NCI-H2081 treated with DMSO at 0.1 percent for 48 hours (cell line): Measurements from ENCODE around the gene RSF1.
"Not testable (repeated sequence)": the region's sequence is repeated elsewhere in the genome, so short reads cannot be mapped to it uniquely, and the experiment has no call there.

Source experiments
- DNase-seq: peaks from one replicate; lab custom pipeline; 2025; lab: John Stamatoyannopoulos, UW

Gene RSF1

DNA sequence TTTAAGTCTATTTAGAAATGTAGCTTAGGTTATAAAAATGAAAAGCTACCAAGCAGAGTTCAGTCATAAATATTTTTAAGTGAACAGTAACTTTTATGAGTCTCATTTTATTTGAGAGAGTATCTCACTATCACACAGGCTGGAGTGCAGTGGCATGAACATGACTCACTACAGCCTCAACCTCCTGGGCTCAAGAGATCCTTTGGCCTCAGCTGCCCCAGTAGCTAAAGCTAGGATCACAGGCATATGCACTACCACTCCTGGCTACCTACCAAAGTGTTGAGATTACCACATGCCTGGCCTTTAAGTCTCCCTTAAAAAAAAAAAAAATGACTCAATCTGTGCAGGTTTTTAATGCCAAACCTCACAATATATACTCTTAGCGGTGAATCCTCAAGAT is 148.3 kb downstream of the RSF1 start:
- no peak for DNase-seq

DNA sequence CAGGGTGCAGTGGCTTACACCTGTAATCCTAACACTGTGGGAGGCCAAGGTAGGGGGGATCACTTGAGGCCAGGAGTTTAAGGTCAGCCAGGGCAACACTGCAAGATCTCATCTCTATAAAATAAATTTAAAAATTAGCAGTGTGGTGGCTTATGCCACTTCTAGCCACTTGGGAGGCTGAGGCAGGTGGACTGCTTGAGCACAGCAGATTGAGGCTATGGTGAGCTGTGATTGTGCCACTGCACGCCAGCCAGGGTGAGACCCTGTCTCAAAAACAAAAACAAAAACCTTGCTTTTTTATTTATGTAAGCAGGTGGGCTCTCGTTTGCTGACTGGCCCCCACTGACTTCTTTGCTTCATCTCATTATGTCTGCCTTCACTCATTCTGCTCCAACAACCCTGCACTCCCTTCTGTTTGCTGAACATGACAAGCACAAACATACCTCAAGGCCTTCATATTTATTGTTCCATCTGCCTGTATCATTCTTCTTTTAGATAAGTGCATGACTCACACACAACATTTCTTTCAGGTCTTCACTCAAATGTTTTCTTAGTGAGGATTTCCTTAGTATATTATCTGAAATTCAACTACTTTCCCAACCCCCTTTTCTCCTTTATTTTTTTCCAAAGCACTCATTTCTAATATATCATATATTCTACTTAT is 150.5 kb downstream of the RSF1 start:
- DNase-seq, result no peak

DNA sequence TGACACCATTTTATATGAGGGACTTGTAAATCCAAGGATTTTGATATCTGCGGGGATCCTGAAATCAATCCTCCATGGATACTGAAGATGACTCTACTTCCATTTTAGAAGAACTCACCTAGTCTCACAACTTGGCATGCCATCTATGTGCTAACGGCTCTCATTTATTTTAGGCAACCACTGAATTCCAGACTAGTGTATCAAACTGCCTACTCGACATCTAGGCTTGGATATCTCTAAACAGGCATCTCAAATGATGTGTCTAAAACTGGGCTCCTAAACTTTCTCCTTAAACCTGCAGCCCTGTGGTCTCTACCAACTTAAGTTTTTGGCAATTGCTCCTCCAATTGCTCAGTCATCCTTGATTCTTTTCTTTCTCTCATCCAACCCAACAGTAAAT is 151.8 kb downstream of the RSF1 start:
- DNase-seq, result no peak

DNA sequence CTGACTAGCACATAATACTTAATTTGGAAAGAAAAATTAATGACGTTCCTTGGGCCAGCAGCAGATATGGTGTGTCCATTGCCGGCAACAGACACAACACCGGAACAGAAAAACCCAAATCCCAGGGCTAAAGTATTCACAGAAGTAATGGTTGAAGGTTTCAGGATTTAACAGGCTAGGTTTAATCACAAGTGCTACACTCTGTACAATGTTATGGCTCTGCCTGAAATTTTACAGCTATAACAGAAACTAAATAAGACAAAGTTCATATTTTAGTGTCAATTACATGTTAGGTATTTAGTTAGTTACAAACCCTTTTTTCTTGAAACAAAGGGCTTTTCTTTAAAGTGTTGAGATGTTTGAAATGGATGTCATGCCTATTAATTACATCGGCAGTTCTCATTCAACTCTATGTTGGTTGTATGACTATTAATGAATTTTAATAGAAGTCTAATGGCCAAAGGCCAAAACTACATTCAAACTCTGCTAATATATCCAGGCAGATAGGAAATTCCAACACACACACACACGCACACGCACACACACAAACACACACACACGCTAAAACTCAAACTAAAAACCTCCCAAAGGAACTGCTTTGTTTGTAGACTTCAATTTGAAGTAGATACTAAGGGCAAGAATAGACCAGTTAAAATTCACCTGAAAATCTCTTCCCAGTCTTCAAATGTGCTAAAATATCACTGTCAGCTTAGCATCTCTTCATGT is 155.1 kb downstream of the RSF1 start:
- no peak for DNase-seq

DNA sequence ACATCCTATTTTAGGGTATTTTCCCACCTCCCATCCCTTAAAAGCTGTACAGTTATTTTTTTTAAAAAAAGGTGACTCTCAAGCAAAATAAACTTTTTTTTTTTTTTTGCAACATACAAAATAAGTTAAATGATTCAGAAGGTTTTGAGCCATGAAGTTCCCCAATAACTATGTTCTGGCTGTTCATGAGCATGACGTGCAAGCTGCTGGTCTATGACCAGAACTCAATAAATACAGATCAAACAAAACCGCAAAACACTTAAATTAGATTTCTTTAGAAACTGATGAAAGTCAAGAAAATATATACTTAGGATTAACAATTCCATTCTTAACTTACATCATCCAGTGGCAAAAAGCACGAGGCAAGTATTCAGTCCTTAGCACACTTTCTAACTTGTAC is 158.9 kb downstream of the RSF1 start:
- no peak for DNase-seq

DNA sequence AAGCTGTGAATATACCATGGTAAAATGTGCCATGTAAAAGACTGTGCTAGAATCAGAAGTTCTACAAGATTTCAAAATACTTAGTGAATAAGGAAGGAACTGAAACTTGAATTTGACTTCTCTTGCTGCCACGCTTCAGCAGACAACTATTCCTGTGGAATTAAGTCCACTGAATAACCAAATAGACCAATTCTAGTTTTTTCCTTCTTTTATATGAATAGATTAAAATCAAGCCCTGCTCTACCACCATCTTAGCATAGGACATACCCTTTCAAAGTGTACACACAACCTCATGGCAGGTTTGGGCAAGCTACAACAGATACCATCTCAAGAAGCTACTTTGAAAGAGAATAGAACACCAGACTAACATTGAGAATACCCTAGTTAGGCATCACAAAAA is 159.6 kb downstream of the RSF1 start:
- no peak for DNase-seq

DNA sequence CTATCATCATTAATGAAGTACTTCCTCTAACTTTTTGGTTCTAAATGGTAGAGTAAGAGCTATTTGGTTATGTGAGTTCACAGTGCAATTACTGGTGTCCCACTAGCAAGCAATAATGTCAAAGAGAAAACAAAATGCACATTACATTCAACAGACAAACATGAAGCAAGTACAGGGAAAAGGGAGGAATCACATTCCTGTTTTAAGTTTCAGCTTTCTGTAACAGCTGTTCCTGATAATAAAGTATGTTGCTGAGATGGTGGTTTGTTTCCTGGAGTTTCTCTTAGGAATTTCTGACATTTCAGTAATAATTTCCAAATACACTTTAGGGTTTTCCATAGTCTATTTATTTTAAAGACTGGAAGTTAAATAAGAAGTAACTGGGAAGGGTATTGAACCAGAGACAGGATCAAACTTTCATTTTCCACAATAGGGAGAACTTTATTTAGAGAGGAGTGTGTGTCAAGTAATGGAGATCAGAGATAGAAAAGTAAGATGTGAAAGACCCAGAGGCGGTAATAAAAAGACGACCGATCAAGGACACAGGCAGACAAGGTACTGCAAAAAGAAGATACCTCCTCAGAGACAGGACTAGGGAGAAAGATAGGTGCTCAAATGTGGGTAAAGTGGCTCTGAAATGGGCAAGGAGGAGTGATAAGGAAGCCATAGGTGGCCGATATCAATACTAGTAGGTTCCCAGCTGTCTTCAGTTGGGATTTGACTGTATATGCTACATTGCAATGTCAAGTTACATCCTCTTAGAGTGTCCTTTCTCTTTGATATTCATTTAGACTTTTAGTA is 162.1 kb downstream of the RSF1 start:
- DNase-seq, result no peak

DNA sequence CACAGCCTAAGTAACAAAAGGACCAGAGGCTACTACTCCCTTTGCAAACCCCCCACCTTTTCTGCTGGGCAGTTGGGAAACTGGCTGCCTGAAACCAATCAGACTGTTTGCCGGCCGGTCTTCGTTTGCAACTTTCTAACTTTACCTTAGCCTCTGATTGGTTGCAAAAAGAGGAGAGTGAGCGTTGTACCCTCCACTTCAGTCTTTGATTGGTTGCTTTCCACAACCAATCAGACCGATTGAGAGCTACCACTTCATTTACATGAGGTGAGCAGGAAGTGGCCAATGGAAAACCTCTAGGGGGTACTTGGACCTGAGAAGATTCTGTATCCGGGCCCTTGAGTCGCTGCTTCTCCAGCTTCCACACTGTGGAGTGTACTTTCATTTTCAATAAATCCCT is 164.2 kb downstream of the RSF1 start:
- DNase-seq, result no peak

DNA sequence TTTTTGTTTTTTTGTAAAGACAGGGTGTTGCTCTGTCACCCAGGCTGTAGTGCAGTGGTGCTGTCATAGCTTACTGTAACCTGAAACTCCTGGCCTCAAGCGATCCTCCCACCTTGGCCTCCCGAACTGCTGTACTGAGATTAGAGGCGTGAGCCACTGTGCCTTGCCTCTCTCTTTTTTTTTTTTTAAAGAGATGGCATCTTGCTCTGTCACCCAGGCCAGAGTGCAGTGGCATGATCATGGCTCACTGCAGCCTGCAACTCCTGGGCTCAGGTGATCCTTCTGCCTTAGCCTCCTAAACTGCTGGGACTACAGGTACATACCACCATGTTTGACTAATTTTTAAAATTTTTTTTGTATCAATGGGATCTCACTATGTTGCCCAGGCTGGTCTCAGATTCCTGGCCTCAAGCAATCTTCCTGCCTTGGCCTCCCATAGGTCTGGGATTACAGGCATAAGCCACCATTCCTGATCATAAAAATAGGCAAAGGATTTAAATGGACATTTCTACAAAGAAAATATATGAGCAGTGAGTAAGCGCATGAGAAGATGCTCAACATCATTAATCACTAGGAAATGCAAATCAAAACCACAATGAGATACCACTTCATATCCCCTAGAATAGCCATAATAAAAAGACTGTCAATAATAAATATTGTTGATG is 165.6 kb downstream of the RSF1 start:
- DNase-seq, result no peak

DNA sequence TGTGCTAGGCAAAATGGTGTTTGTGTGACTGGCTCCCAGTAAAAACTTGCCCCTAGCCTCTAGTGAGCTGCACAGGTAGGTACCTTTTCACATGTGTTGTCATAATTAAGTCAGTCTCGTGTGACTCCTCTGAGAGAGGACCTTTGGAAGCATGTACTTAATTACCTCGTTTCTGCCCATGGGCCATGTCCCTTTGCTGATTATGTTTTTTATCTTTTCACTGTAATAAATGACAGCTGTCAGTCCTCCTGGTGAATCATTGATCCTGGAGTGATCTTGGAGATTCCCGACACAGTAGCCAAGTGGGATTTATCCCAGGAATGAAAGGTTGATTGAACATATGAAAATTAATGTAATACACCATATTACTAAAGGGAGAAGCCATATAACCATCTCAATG is 170.4 kb downstream of the RSF1 start:
- DNase-seq, result no peak

DNA sequence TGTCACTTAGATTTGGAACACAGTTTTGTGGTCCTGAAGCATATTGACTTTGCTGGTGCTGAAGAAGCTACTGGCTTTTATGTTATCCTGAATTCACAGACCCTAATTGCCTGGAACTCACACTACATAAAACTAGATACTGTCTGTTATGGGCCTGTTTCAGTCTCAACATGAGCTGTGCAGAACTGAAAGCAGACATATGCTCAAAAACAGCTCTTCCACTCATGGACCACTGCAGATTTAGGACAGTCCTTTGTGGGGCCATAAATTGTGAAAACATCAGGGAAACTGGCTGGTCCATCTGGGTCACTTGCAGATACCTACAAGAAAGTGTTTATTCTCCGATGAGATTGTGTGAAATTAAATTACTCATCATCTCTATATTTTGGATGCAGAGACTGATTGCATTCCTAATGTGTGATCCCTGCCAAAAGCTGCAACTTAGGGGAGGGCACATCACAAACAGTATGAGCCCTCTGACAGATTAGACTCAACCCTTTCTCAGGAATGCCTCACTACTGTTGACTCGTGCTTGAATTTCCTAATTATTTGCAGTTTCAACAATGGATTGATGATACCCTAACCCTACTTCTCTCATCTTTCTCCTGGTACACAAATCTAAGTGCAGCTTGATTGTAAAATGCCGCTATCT is 172.7 kb downstream of the RSF1 start:
- DNase-seq, result no peak

DNA sequence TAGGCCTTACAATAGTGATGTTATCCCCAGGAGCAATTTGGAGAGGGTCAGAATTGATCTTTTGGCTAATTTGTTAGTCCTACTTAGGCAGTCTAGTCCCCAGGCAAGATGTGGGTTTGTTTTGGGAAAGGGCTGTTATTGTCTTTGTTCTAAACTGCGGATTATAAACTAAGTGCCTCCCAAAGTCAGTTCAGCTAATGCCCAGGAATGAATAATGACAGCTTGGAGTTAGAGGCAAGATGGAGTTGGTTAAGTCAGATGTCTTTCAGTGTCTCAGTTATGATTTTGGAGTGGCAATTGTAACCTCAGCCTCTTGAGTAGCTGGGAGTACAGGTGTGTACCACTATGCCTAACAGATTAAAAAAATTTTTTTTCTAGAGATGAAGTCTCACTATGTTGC is 175.6 kb downstream of the RSF1 start:
- no peak for DNase-seq

DNA sequence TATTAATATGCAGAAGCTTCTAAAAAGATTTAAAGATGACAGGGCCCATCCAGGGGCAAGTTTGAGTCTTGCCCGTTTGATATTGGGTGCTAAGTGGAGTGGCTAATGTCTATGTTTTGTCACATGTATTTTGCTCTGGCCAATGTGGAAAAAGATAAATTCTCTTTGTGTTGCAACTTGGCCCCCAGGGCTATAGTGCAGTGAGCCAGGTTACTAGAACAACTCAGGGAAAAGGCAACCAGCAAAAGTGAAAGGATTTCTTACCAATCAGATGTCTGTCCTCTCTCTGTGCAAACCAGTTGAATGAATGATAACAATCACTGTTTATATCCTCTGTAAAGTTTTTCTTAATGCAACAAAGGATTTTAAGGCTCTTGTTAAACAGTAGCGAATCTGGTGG is 178.3 kb downstream of the RSF1 start:
- no peak for DNase-seq

DNA sequence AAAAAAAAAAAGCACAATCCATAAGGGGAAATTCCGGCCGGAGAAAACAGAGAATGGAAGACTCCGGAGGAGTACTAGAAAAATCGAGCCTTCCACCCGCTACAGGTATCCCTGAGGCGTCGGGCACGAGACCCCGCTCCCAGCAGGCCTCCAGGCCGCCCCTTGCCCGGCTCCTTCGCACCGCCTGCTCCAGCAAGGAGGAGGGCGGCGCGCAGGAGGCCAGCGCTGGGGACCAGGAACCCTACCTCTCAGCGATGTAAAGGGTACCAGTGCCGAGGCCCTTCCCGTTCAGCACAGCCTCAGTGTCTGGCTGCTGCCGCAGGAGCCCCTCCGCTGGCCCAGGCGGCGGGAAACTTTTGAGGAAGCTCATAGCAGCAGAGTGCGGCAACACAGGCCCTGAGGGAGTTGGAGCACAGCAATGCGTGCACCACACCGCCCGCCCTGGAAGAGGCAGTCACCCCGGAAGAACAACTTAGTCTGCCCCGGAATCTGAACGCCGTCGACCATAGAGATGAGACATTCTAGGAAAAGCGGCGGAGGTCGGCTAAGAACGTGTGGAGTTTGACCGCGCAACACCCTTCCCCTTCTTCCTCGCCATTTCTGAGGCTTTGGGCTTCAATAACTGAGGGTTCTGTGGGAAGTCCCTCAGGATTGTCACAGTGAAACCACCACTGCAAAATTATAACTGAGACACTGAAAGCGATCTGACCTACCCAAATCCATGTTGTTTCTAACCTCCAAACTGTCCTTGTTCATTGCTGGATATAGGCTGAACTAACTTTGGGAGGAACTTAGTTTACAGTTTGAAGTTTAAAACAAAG is 183.0 kb downstream of the RSF1 start, which contains the start of gene CLNS1A:
TSS of gene CLNS1A (minus strand) at position 450 of the 821 bp plus-strand sequence. CDS start at position 370, 80 bp downstream.
- peak; percentile 68 for DNase-seq

DNA sequence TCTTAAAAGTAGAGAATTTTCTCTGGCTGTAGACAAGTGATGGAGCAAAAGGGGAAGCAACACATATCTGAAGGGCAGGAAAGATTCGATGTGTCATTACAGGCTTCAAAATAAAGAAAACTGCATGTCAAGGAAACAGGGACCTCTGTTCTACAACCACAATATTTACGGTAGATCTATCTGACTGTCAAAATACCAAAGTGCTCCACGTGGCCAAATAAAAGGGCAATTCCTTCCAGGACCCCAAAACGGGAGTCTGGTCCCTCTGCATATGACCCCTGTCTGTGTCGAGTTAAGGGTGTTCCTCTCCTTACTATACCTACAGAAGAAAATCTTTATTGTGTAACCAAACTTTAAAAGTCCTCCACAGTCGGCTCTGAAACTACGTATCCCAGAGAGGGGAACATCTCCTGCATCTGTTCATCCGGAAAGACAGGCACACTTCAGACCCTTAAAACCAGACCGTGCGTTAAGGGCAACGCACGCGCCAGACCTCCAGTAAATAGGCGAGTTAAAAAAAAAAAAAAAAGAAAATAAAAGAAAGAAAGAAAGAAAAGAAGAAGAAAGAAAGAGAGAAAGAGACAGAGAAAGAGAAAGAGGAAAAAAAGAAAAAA is 183.7 kb downstream of the RSF1 start:
- no peak for DNase-seq

DNA sequence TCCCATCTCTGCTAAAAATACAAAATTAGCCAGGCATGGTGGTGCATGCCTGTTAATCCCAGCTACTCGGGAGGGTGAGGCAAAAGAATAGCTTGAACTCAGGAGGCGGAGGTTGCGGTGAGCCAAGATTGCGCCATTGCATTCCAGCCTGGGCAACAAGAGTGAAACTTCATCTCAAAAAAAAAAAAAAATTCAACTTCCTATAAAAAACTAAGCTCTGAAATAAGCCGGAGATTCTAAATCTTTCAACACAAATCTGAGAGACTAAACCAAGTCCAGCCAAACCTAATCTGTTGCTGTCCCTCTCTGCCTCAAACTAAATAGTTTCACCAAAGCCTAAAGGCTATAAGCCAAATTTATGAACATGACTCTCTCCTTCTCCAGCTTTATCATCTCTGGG is 186.6 kb downstream of the RSF1 start:
- not testable (repeated sequence) for DNase-seq

DNA sequence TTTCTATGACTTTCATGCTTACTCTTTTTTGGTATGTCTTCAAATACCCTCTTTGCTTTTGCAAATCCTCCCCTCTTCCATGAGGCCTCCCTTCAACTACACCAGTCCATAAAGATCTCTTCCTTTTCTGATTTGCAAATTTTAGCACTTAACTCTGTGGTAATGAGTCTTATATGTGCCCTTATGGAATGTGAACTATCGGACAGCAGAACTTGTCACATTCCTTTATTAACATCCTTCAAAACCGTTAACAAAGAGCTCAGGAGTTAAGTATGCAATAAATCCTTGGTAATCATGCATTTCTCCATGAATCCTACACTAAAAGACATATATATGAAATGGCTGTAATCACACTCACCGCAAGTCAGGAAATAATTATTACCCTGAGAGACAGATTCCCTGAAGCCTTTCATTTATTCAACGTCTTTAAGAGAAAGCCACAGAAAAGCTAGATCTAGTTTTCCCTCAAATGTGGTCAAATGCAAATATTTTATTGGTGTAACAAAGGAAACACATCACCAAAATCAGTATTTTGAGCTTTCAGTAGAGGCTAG is 190.3 kb downstream of the RSF1 start:
- DNase-seq, result no peak

DNA sequence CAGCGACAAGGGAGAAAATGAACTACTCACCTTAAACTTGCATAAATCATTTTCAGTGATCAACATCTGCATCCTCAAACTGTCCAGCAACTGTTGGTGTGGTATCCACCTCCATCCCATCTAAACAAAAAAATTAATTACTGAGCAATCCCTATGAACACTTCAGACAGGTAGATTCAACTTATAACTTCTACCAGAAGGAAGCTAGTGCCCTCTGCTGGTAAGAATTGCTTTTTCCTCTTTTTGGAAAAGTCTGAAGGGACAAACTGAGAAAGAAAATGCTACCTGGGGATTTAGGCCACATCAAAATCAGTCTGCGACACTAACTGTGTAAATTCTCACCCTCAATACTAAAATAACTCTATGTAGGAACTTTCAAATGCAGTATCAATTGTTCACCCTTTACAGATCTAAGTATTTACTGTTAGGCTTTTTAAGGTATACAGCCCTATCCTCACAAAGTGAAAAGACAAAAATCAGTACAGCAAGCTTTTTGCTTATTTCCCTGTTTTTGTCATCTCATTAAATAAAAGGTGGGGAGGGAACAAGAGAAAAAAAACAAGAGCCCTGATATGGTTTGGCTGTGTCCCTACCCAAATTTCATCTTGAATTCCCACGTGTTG is 200.8 kb downstream of the RSF1 start:
- no peak for DNase-seq

DNA sequence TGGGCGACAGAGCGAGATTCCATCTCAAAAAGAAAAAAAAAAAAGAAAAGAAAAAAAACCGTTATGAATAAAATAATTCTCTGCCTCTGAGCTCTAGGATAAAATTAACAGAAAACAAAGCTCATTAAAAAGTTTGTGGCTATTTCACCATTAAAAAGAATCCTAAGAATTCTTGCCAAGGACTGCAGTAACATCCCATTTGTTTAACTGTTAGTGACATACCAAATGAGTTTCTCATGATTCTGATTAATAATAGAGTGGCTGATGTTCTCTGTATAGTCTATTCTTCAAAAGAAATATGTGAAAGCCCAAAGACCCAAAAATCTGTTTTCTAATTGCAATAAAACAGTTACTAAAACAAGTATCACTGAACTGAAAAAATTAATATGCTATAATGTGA is 202.6 kb downstream of the RSF1 start:
- DNase-seq, result no peak

DNA sequence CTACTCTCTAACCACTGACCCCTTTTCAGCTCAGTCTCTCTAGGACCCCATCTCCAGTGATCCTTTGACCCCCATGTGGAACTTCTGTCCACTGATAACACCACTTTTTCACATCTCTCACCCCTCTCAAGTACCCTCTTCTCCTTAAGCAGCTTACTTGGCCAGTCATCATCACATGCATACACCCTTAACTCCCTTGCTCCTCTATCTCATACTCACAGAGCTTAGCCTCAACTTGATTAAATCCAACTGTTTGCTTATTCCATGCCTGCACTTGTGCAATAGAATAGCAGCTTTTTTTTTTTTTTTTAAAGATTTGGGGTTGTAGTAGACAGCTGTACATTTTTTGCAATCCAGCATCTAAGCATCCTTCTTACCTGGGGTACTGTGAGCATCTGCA is 208.6 kb downstream of the RSF1 start:
- no peak for DNase-seq
